DOHH2 (cell line): Measurements from ENCODE around the gene TRPM2.

Experiments
- EZH2phosphoT487 ChIP-seq: fragments of 200-600 bp; sonication (generic); IDR thresholded peaks from 2 replicates; pipeline ENCODE4 v1.6.1; 2017; ENCODE audit warnings: borderline replicate concordance, mild to moderate bottlenecking, antibody characterized with exemption, low read length, moderate library complexity, mixed read lengths
- TF ChIP-seq, protein P1 (sequence below): fragments of 200-600 bp; sonication (generic); IDR thresholded peaks from one replicate; pipeline ENCODE4 v1.5.1; 2014; ENCODE audit warnings: antibody characterized with exemption, mild to moderate bottlenecking, low read depth, low read length; ENCODE audit not compliant: poor library complexity, severe bottlenecking

DNA sequence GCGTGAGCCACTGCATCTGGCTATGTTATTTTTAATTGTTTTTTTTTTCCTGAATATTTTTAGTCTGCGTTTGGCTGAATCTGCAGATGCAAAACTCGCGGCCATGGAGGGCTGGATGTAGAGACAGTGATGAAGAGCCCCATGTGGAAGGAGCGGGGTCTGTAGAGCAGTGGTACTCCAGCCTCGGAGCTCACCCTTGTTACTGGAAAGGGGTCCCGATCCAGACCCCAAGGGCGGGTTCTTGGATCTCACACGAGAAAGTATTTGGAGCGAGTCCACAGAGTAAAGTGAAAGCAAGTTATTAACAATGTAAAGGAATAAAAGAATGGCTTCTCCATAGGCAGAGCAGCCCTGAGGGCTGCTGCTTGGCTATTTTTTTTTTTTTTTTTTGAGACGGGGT, 2.7 kb downstream of the TRPM2 start:
- TF ChIP-seq, protein P1, sequence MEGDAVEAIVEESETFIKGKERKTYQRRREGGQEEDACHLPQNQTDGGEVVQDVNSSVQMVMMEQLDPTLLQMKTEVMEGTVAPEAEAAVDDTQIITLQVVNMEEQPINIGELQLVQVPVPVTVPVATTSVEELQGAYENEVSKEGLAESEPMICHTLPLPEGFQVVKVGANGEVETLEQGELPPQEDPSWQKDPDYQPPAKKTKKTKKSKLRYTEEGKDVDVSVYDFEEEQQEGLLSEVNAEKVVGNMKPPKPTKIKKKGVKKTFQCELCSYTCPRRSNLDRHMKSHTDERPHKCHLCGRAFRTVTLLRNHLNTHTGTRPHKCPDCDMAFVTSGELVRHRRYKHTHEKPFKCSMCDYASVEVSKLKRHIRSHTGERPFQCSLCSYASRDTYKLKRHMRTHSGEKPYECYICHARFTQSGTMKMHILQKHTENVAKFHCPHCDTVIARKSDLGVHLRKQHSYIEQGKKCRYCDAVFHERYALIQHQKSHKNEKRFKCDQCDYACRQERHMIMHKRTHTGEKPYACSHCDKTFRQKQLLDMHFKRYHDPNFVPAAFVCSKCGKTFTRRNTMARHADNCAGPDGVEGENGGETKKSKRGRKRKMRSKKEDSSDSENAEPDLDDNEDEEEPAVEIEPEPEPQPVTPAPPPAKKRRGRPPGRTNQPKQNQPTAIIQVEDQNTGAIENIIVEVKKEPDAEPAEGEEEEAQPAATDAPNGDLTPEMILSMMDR = no peak
- no peak for TF ChIP-seq EZH2phosphoT487
